Measurements from ENCODE around the gene RNF167.

RNF167 gene

GRCh38 chr17:4958102-4958501, 18.0 kb downstream of the RNF167 start:
- DNase-seq: no peak

GRCh38 chr17:4959261-4959965, 19.3 kb downstream of the RNF167 start:
- no peak for DNase-seq

- DNase-seq: no peak
Measured at GRCh38 chr17:4960279-4960922, 20.3 kb downstream of the RNF167 start.

GRCh38 chr17:4965311-4965986, 25.4 kb downstream of the RNF167 start:
- DNase-seq: no peak

GRCh38 chr17:4966844-4967538, 26.9 kb downstream of the RNF167 start:
- DNase-seq: peak; percentile 90

- peak; percentile 74 for DNase-seq
Measured at GRCh38 chr17:4967539-4968485, 27.7 kb downstream of the RNF167 start, which contains the start of gene SPAG7. Gene SPAG7 (minus strand): TSS chr17:4967817. CDS start chr17:4967804, 13 bp downstream.

- no peak for DNase-seq
Measured at GRCh38 chr17:4968486-4969046, 28.5 kb downstream of the RNF167 start.

GRCh38 chr17:4969047-4969550, 29.0 kb downstream of the RNF167 start:
- no peak for DNase-seq

- no peak for DNase-seq
Measured at GRCh38 chr17:4969551-4970173, 29.6 kb downstream of the RNF167 start.

GRCh38 chr17:4970273-4970672, 30.2 kb downstream of the RNF167 start:
- DNase-seq: no peak

GRCh38 chr17:4971826-4972225, 31.8 kb downstream of the RNF167 start:
- no peak for DNase-seq

GRCh38 chr17:4972322-4972721, 32.3 kb downstream of the RNF167 start:
- DNase-seq: no peak

- no peak for DNase-seq
Measured at GRCh38 chr17:4972752-4973151, 32.7 kb downstream of the RNF167 start.

GRCh38 chr17:4973256-4974114, 33.4 kb downstream of the RNF167 start:
- DNase-seq: no peak

GRCh38 chr17:4974115-4974670, 34.1 kb downstream of the RNF167 start:
- DNase-seq: no peak

GRCh38 chr17:4978726-4979125, 38.7 kb downstream of the RNF167 start:
- DNase-seq: no peak

GRCh38 chr17:4980644-4981216, 40.7 kb downstream of the RNF167 start:
- peak; percentile 8 for DNase-seq

GRCh38 chr17:4982305-4982704, 42.2 kb downstream of the RNF167 start:
- DNase-seq: no peak

GRCh38 chr17:4986403-4986802, 46.3 kb downstream of the RNF167 start:
- no peak for DNase-seq
